Measurements from ENCODE around the gene SOX18. TPM values are rescaled to one million over a fixed set of nuclear protein-coding genes. Genes with fewer than 3 reads are reported as not detected.
A peak's percentile ranks its signal among the peaks of the same experiment; 100 is the strongest.

SOX18 gene
- total RNA-seq, 1 experiment from 2014 or later: 0.16 TPM

- DNase-seq (ENCODE audit: unreplicated experiment): peak; percentile 76
- BruUV-seq (replicated peaks): no TSS peak
- ChIA-PET CTCF (interaction anchor here (0.6 to 10.8 kb wide), 7 partner anchors 9 to 88 kb away, joined by 3 to 284 read pairs (median 4); partner anchors contain the start of genes C20orf204, PRPF6 and TCEA2), POLR2A (interaction anchor here (0.6 to 2.0 kb wide), 14 partner anchors 9 to 417 kb away, joined by 3 to 13 read pairs (median 4); partner anchors contain the start of genes GMEB2, OPRL1, PRPF6 and RGS19)
- Mint-ChIP-seq H3K27ac (ENCODE audit: low read depth, unreplicated experiment) (no peak overlapping the region), H3K27me3 (ENCODE audit: insufficient read depth, unreplicated experiment) (no peaks in the 10 kb centered on the region), H3K4me3 (ENCODE audit: unreplicated experiment) (peak overlapping the region; percentile 13), H3K9me3 (ENCODE audit: unreplicated experiment) (no peaks in the 10 kb centered on the region), H3K36me3 (ENCODE audit: insufficient read depth, unreplicated experiment) (peaks cover 7% of the 10 kb centered on the region), H3K4me1 (ENCODE audit: insufficient read depth, unreplicated experiment) (peaks cover 27% of the 10 kb centered on the region)
- no peak for TF ChIP-seq CTCF (IDR thresholded peaks at IDR 0.05; ENCODE audit: unreplicated experiment)
- intact Hi-C loops (cut with micrococcal nuclease): no loop called here
These were observed 4.8 kb downstream of the SOX18 start for GRCh38 chr20:64044484-64045247.

GRCh38 chr20:64043768-64044167 lies 5.7 kb downstream of the SOX18 start:
- TF ChIP-seq CTCF (IDR thresholded peaks at IDR 0.05; ENCODE audit: unreplicated experiment): no peak
- Mint-ChIP-seq H3K36me3 (ENCODE audit: insufficient read depth, unreplicated experiment) (peaks cover 7% of the 10 kb centered on the region), H3K4me1 (ENCODE audit: insufficient read depth, unreplicated experiment) (peaks cover 27% of the 10 kb centered on the region), H3K4me3 (ENCODE audit: unreplicated experiment) (no peak overlapping the region), H3K27ac (ENCODE audit: low read depth, unreplicated experiment) (no peak overlapping the region), H3K9me3 (ENCODE audit: unreplicated experiment) (no peaks in the 10 kb centered on the region), H3K27me3 (ENCODE audit: insufficient read depth, unreplicated experiment) (no peaks in the 10 kb centered on the region)
- CTCF ChIA-PET: interaction anchor here (0.7 to 10.8 kb wide), 3 partner anchors 13 to 76 kb away, joined by 5 to 284 read pairs (median 5); partner anchors contain the start of genes PRPF6 and TCEA2
- DNase-seq (ENCODE audit: unreplicated experiment): no peak
- intact Hi-C loops (cut with micrococcal nuclease): no loop called here
- POLR2A ChIA-PET: interaction anchor here (0.5 to 2.0 kb wide), 6 partner anchors 36 to 419 kb away, joined by 3 to 5 read pairs (median 4); partner anchors contain the start of genes GMEB2, OPRL1, RGS19 and TPD52L2
- BruUV-seq (replicated peaks): no TSS peak

GRCh38 chr20:64042054-64042781 lies 7.2 kb downstream of the SOX18 start:
- Mint-ChIP-seq H3K4me3 (ENCODE audit: unreplicated experiment) (no peak overlapping the region), H3K27me3 (ENCODE audit: insufficient read depth, unreplicated experiment) (no peaks in the 10 kb centered on the region), H3K4me1 (ENCODE audit: insufficient read depth, unreplicated experiment) (peaks cover 27% of the 10 kb centered on the region), H3K36me3 (ENCODE audit: insufficient read depth, unreplicated experiment) (peaks cover 7% of the 10 kb centered on the region), H3K27ac (ENCODE audit: low read depth, unreplicated experiment) (no peak overlapping the region), H3K9me3 (ENCODE audit: unreplicated experiment) (no peaks in the 10 kb centered on the region)
- POLR2A ChIA-PET: no interaction called here
- no peak for TF ChIP-seq CTCF (IDR thresholded peaks at IDR 0.05; ENCODE audit: unreplicated experiment)
- no TSS peak for BruUV-seq (replicated peaks)
- CTCF ChIA-PET: interaction anchor here (4.4 to 10.8 kb wide), 2 partner anchors 14 to 28 kb away, joined by 37 to 284 read pairs; partner anchors contain the start of gene TCEA2
- no peak for DNase-seq (ENCODE audit: unreplicated experiment)
- intact Hi-C loops (cut with micrococcal nuclease): no loop called here

- peaks cover 7% of the 10 kb centered on the region for H3K36me3 Mint-ChIP-seq (ENCODE audit: insufficient read depth, unreplicated experiment)
- ChIA-PET CTCF (interaction anchor here (4.0 to 10.8 kb wide), 3 partner anchors 15 to 78 kb away, joined by 37 to 284 read pairs (median 49); partner anchors contain the start of gene TCEA2), POLR2A (interaction anchor here (0.7 to 3.8 kb wide), 3 partner anchors 10 to 86 kb away, joined by 3 to 26 read pairs (median 5); partner anchors contain the start of genes PRPF6, SAMD10 and UCKL1)
- intact Hi-C loops (cut with micrococcal nuclease): no loop called here
- TF ChIP-seq CTCF (IDR thresholded peaks at IDR 0.05; ENCODE audit: unreplicated experiment): no peak
- no peaks in the 10 kb centered on the region for H3K27me3 Mint-ChIP-seq (ENCODE audit: insufficient read depth, unreplicated experiment)
- peaks cover 27% of the 10 kb centered on the region for H3K4me1 Mint-ChIP-seq (ENCODE audit: insufficient read depth, unreplicated experiment)
- H3K27ac Mint-ChIP-seq (ENCODE audit: low read depth, unreplicated experiment): no peak overlapping the region
- no peak overlapping the region for H3K4me3 Mint-ChIP-seq (ENCODE audit: unreplicated experiment)
- H3K9me3 Mint-ChIP-seq (ENCODE audit: unreplicated experiment): no peaks in the 10 kb centered on the region
- no peak for DNase-seq (ENCODE audit: unreplicated experiment)
- no TSS peak for BruUV-seq (replicated peaks)
These were observed 7.7 kb downstream of the SOX18 start for GRCh38 chr20:64041781-64042053.

Measured in MCF 10A (cell line).